ENCODE measurements around the gene WDR5. TPM values are rescaled to one million over a fixed set of nuclear protein-coding genes. Genes with fewer than 3 reads are reported as not detected.

The WDR5 gene
- total RNA-seq, 1 experiment from 2014 or later, result 62.5 TPM

GRCh38 chr9:134206311-134207300 is 70.7 kb downstream of the WDR5 start (continued):
- TF ChIP-seq ZNF532 (CRISPR knock-in tag; IDR thresholded peaks at IDR 0.05; ENCODE audit: borderline replicate concordance), result no peak
- TF ChIP-seq NR3C1 (CRISPR knock-in tag; conservative IDR thresholded peaks at IDR 0.05; ENCODE audit: low read depth), result no peak
- no peak for TF ChIP-seq FOXJ3 (CRISPR knock-in tag; IDR thresholded peaks at IDR 0.05; ENCODE audit: borderline replicate concordance)
- TF ChIP-seq E2F1 (CRISPR knock-in tag; IDR thresholded peaks at IDR 0.05), result no peak
- TF ChIP-seq NR2C2 (CRISPR knock-in tag; IDR thresholded peaks at IDR 0.05), result no peak
- no peak for TF ChIP-seq USF1 (CRISPR knock-in tag; IDR thresholded peaks at IDR 0.05)
- no peak for TF ChIP-seq JAZF1 (CRISPR knock-in tag; IDR thresholded peaks at IDR 0.05)
- no peak for TF ChIP-seq ERG (CRISPR knock-in tag; IDR thresholded peaks at IDR 0.05)

GRCh38 chr9:134208310-134208841 is 72.5 kb downstream of the WDR5 start:
- POLR2A ChIA-PET, result no interaction called here
- DNase-seq (ENCODE audit: low spot score) (no peak), ATAC-seq (no peak)
- Mint-ChIP-seq H3K4me3 (no peak overlapping the region), H3K9me3 (peaks cover 5% of the 10 kb centered on the region), H3K27me3 (ENCODE audit: low read depth) (no peaks in the 10 kb centered on the region; the same call in 1 of the 2 replicates), H3K27ac (no peak overlapping the region), H3K4me1 (peaks cover 19% of the 10 kb centered on the region), H3K36me3 (no peaks in the 10 kb centered on the region)
- TF ChIP-seq MLX (CRISPR knock-in tag; IDR thresholded peaks at IDR 0.05) (no peak), ATF1 (CRISPR knock-in tag; IDR thresholded peaks at IDR 0.05) (no peak), E2F1 (CRISPR knock-in tag; IDR thresholded peaks at IDR 0.05) (no peak), ZNF219 (CRISPR knock-in tag; IDR thresholded peaks at IDR 0.05; ENCODE audit: borderline replicate concordance) (no peak), E2F4 (CRISPR knock-in tag; IDR thresholded peaks at IDR 0.05; ENCODE audit: borderline replicate concordance, low read depth) (no peak), FOXK1 (CRISPR knock-in tag; IDR thresholded peaks at IDR 0.05) (no peak), ETV6 (CRISPR knock-in tag; IDR thresholded peaks at IDR 0.05) (no peak), AFF4 (CRISPR knock-in tag; IDR thresholded peaks at IDR 0.05; ENCODE audit: borderline replicate concordance) (no peak), NR1H2 (CRISPR knock-in tag; IDR thresholded peaks at IDR 0.05) (no peak), ATF3 (CRISPR knock-in tag; conservative IDR thresholded peaks at IDR 0.05) (no peak), GRHL2 (CRISPR knock-in tag; IDR thresholded peaks at IDR 0.05; ENCODE audit: insufficient replicate concordance, severe bottlenecking) (no peak)
- CTCF ChIA-PET, result interaction anchor here (0.7 kb wide), 1 partner anchor 10 kb away, joined by 3 read pairs; no protein-coding TSS in a partner anchor
